NCI-H1105 treated with DMSO at 0.1 percent for 48 hours (cell line): ENCODE results near the gene LILRB5.
"Not testable (repeated sequence)": the region's sequence is repeated elsewhere in the genome, so short reads cannot be mapped to it uniquely, and the experiment has no call there.

Experiments
- DNase-seq: peaks from one replicate; lab custom pipeline; 2025; lab: John Stamatoyannopoulos, UW

The LILRB5 gene

DNA sequence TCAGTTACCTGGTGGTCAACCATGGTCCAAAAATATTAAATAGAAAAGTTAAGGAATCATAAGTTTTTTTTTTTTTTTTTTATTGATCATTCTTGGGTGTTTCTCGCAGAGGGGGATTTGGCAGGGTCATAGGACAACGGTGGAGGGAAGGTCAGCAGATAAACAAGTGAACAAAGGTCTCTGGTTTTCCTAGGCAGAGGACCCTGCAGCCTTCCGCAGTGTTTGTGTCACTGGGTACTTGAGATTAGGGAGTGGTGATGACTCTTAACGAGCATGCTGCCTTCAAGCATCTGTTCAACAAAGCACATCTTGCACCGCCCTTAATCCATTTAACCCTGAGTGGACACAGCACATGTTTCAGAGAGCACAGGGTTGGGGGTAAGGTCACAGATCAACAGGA lies 42.9 kb downstream of the LILRB5 start:
- not testable (repeated sequence) for DNase-seq

DNA sequence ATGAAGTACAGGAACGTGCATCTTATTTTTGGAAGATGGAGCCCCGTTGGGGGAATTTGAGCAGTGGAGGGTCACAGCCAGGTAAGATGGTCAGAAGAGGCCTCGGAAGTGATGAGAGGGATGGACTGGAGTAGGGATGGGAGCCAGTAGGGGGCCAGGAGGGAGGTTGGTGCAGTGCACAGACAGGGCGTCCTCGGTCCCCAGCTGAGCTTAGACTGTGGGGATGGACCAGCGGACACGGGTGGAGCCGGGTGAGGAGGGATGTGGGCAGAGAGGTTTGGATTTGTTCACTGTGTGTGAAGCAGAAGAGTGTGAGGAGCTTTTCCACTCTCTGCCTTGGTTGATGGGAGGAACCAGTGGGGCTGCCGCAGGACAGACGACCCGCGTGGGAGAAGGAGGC lies 45.8 kb downstream of the LILRB5 start:
- DNase-seq, result no peak

DNA sequence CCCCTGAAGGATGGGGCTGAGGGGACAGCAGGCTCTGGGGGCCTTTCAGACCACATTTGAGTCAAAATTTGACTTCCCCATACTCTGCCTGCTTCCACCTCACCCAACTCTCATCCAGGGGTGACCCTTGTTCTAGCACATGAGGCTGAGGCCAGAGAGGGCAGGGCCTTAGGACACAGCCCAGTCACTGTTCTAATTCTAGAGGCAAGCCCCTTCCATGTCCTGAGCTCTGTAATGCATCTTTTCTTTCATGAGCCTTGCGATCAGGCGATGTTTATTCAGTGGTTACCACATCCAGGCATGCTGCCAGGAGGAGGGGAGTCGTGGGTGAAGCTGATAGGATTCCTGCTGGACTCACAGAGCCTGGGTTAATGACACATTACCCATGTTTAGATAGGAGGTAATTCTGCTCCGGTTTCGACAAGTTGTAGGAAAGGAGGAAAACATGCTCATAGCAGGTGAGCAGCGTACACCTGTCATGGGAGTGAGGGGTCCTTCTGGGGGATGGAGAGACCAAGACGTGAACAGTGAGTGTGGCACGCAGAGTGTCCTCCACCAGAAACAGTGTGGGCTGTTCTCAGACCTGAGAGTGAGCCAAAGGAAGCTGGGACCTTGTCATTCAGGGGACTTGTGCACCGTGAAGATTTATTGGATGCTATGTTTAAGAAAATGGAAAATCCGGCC lies 47.1 kb downstream of the LILRB5 start:
- peak; percentile 90 for DNase-seq

DNA sequence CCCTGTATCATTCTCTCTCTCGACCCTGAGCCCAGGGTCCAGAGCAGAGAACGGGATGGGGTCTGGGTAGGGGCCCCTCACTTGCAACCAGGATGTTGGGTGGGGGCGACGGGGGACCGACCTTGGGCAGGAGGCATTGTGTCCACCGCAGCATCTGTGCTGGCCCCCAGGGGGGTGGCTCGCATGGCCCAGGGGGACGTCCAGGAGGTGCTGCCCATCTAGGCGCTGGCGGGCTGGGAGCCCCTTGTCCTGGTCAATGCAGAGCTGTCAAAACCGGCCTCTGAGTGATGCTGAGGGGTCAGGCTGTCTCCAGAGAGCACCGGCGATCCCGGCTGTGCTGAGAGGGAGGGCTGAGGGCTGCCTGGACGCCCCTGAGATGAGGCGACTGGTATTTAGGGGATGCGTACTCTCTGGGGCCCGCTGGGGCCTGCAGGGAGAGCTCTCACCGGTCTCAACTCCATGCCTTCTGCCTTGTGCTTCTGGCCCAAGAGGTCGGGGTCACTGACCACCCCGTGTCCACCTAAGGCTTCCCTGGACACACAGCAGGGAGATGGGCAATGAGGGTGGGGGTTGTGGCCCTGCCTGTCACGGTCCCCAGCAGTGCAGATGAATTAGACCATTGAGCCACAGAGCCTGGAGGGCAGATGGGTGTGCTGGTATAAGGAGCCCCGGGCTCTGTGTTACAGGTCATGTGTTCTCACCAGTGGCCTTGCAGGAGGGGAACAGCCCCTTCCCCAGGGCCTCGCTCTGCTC lies 47.8 kb downstream of the LILRB5 start:
- no peak for DNase-seq

DNA sequence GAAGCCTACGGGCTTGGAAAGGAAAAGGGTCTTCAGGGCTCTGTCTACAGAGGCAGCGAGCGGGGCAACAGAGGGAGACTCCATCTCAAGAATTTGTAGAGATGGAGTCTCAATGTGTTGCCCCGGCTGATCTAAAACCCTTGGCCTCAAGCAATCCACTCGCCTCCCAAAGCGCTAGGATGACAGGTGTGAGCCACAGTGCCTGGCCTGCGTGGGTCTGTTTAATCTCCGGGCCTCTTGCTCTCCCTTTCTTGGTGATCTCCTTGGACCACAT lies 48.4 kb downstream of the LILRB5 start:
- DNase-seq, result no peak

DNA sequence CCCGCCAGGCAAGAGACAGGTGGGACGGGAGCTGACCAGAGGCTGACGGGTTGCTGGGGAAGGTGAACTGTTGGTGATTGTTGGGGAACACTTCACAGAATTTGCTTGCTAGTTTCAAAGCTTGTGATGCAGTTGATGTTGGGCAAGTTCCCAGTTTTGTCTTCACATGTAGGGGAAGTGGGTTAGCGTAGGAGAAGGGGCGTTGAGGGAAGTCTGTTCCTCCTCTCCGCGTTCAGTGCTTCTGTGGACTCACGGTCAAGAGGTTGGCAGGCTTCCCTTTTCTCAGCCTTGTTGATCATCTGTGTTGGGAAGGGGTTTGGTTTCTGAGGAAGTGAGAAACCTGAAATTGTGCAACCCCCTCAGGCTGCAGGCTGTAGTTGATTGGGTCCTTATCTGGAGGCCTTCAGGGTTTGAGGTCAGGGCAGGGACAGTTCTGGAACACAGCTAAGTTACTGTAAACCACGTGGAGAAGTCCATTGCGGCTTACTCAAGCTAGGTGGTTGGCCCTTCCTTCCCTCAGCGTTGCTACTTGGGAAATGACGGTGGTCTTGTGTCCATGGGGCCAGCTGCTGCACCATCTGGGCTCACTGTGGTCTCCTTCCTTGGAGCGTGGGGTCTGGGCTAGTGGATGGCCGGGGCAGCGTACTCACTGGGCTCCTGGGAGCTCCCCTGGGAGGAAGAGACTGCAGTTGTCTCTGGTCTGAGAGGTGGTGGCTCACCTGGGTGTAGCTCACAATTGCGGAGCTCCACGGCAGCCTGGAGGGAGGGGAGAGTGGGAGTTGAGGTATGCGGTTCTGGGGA lies 48.9 kb downstream of the LILRB5 start:
- no peak for DNase-seq

DNA sequence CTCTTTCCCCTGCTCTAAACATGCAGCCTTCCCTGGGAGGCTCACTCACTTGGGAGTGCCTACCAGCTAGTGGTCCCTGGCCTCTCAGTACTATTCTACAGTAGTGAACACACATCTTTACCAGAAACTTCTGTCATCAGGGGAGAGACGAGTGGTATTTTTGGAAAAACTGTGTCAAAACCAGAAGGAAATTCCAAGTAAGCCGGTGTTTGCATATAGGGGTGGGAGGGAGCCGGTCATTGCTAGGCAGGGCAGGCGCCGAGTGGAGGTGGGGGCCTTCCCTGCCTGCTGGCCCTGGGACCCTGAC lies 49.4 kb downstream of the LILRB5 start:
- DNase-seq, result no peak

DNA sequence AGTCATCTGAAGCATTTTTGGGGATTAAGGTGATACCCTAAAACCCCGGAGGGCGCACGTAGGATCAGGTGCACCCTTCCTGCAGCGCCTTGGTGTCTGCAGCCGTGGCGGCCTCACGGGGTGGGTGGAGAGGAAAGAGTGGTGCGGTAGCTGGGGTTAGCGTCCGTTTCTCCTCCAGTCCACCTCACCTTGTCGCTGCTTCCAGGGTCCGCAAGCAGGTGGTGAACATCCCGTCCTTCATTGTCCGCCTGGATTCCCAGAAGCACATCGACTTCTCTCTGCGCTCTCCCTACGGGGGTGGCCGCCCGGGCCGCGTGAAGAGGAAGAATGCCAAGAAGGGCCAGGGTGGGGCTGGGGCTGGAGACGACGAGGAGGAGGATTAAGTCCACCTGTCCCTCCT lies 49.9 kb downstream of the LILRB5 start:
- DNase-seq, result not testable (repeated sequence)

DNA sequence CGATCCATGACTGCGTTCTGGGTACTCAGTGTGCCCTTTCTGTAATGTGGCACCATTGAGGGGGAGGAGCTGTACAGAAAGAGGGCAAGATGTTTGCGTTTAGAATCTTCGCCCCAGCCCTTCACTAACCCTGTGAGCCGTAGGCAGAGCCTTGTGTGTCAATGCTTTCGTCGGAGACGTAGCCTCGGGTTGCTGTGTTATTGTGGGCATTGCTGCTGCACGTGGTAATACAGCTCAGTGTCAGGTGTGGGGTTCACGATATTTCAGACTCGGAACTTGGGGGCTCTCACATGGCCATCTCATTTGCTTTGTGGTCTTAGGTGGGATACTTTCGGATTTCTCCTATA lies 50.3 kb downstream of the LILRB5 start:
- DNase-seq, result no peak

DNA sequence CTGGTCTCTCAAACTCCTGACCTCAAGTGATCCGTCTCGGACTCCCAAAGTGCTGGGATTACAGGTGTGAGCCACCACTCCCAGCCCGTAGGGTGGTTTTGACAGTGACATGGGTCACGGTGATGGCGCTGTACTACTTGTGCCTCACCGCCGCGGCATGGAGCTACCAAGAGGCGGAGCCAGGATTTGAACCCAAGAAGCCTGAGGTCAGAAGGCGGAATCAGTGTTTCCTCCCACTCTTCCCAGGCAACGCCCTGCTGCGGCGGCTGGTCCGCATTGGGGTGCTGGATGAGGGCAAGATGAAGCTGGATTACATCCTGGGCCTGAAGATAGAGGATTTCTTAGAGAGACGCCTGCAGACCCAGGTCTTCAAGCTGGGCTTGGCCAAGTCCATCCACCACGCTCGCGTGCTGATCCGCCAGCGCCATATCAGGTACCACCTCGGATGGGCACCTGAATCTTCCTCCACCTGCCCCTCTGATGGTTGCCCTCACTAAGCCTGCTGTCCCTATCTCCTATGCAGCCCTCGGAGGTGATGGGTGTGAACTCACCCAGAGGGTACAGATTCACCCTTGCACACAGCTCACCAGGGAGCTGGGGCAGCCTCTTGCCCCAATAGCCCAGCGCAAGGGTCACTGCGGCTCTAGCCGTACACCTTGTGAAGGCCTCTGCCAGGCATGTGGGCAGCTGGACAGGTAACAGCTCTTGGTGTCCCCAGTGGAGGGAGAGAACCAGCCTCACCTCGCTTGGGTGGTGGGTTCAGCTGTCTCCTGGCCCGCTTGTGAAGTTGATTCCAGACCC lies 50.8 kb downstream of the LILRB5 start:
- no peak for DNase-seq

DNA sequence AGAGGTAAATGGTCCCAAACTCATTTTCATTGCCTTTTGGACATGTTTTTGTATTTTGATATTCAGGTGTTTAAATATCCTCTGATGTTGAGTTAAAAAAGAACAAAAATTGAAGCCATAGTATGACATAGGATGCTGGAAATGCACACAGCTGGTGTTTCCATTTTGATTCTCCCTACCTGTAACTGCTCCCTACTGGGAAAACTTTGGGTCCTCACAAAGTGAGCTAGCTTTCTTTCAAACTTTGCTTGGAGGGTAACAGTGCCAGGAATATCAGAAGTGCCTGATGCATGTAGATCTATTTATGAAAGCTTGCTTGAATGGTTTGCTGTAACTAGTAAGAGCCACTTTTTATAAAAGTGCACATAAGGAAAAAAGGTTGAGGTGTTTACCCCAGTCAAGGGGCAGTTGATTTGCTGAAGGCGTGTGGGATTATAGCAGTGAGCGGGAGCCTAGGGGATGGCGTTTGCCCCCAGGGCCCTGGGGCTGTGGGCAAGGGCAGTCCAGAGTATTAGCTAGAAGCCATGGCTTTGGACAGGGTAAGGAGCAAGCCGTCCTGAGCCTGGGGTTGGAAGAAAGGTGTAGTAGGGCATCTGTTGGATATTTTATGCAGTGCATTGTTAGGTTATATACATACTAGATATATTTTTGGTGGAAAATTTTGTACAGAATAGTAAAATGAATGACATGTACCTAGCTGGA lies 52.2 kb downstream of the LILRB5 start:
- DNase-seq, result no peak

DNA sequence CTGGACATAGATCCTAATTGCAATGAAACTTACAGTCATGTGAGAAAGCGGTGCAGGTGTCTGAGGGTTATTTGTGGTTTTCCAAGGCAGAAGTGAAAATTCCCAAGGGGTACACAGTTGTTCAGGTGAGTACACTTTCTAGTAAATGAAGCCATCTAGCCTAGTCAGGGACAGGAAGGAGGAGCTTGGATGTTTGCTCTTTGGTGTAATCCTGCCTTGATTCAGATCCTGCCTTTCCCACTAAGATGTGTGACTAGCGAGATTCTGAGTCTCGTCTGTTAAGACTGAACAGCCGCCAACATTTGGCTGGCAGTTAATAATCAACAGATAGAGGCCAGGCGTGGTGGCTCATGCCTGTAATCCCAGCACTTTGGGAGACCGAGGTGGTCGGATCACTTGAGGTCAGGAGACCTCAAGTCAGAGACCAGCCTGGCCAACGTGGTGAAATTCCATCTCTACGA lies 53.9 kb downstream of the LILRB5 start:
- no peak for DNase-seq

DNA sequence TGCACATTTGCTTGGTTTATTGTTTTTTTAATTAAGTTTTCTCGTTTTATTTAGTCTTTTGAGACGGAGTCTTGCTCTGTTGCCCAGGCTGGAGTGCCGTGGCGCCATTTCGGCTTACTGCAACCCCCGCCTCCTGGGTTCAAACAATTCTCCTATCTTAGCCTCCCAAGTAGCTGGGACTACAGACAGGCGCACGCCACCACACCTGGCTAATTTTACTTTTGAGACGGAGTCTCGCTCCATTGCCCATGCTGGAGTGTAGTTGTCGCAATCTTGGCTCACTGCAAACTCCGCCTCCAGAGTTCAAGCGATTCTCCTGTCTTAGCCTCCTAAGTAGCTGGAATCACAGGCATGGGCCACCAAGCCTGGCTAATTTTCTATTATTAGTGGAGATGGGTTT lies 55.1 kb downstream of the LILRB5 start:
- DNase-seq, result no peak

DNA sequence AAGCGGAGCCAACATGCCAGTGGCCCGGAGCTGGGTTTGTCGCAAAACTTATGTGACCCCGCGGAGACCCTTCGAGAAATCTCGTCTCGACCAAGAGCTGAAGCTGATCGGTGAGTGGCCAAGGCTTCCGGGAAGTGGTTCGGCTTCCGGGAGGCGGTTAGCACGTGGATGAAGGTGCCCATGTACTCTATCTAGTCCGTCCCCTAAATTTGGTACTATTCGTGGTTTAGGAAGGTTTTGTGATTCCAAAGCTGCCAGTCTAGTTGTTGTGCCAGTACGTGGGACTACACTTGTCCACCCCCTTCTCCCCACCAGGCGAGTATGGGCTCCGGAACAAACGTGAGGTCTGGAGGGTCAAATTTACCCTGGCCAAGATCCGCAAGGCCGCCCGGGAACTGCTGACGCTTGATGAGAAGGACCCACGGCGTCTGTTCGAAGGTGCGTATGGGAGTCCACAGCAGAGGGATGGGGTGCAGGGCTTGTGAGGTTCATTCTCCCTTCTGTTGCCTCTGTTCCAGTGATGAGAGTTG lies 55.8 kb downstream of the LILRB5 start:
- DNase-seq, result no peak
